SU-DHL-6 (cell line): ENCODE data around the gene PBRM1.

Source experiments
- H2AFZ ChIP-seq: fragments of 200-600 bp; sonication (generic); 2 replicates; pipeline ENCODE4 v1.6.1; 2014; ENCODE audit warnings: low read depth, mild to moderate bottlenecking, moderate library complexity, mixed read lengths, antibody characterized with exemption, low read length; ENCODE audit not compliant: severe bottlenecking
- H3F3A ChIP-seq: fragments of 200-600 bp; shearing (Covaris generic); 2 replicates; pipeline ENCODE4 v1.6.0; 2016; ENCODE audit warnings: antibody characterized with exemption, mild to moderate bottlenecking; ENCODE audit not compliant: insufficient read depth
- H3K27ac ChIP-seq: fragments of 200-600 bp; sonication (generic); 2 replicates; pipeline ENCODE4 v1.5.1; 2016; ENCODE audit warnings: low read depth, mild to moderate bottlenecking, low read length, moderate library complexity, mixed read lengths
- H3K27me3 ChIP-seq: fragments of 200-600 bp; sonication (generic), shearing (Covaris generic); 2 replicates; pipeline ENCODE4 v1.6.0; 2014; ENCODE audit warnings: mild to moderate bottlenecking, low read length
- H3K36me3 ChIP-seq: fragments of 200-600 bp; sonication (generic); 2 replicates; pipeline ENCODE4 v1.6.1; 2014; ENCODE audit warnings: mild to moderate bottlenecking, low read length, mixed read lengths
- H3K4me2 ChIP-seq: fragments of 300-600, 200-600 bp; shearing (Covaris generic), sonication (generic); 2 replicates; pipeline ENCODE4 v1.6.0; 2014; ENCODE audit warnings: low read length, low read depth, mild to moderate bottlenecking; ENCODE audit not compliant: poor library complexity, severe bottlenecking
- H3K4me3 ChIP-seq: fragments of 200-600 bp; sonication (generic); 2 replicates; pipeline ENCODE4 v1.5.1; 2014; ENCODE audit warnings: antibody characterized with exemption, low read length, mild to moderate bottlenecking, mixed read lengths; ENCODE audit not compliant: insufficient read depth, poor library complexity, severe bottlenecking
- H3K79me2 ChIP-seq: fragments of 200-600 bp; sonication (generic); 2 replicates; pipeline ENCODE4 v1.6.1; 2014; ENCODE audit warnings: mild to moderate bottlenecking, low read length, moderate library complexity; ENCODE audit not compliant: insufficient read depth
- H3K9ac ChIP-seq: fragments of 200-600 bp; sonication (generic); 2 replicates; pipeline ENCODE4 v1.7.0; 2014; ENCODE audit warnings: mild to moderate bottlenecking, low read length
- H3K9me2 ChIP-seq: fragments of 200-600 bp; sonication (generic); replicated peaks from 2 replicates; pipeline ENCODE4 v1.6.1; 2014; ENCODE audit warnings: low read length; ENCODE audit not compliant: insufficient read depth
- H3K9me3 ChIP-seq: fragments of 200-600 bp; sonication (generic); 2 replicates; pipeline ENCODE4 v1.6.1; 2014; ENCODE audit warnings: low read length, mixed read lengths; ENCODE audit not compliant: insufficient read depth
- H4K20me1 ChIP-seq: fragments of 200-600 bp; sonication (generic); 2 replicates; pipeline ENCODE4 v1.6.1; 2014; ENCODE audit warnings: low read depth, mild to moderate bottlenecking, antibody characterized with exemption, low read length, moderate library complexity, mixed read lengths
- EZH2phosphoT487 ChIP-seq: fragments of 200-600 bp; sonication (generic), shearing (Covaris generic); conservative IDR thresholded peaks from 2 replicates; pipeline ENCODE4 v1.6.1; 2018; ENCODE audit warnings: mild to moderate bottlenecking, antibody characterized with exemption, low read length, moderate library complexity, mixed read lengths
- TF ChIP-seq, protein P1 (sequence below): fragments of 200-600 bp; sonication (generic); IDR thresholded peaks from one replicate; pipeline ENCODE4 v1.5.1; 2017; ENCODE audit warnings: antibody characterized with exemption, mild to moderate bottlenecking, low read length, moderate library complexity; ENCODE audit not compliant: insufficient read depth, poor library complexity, severe bottlenecking

PBRM1 gene

DNA sequence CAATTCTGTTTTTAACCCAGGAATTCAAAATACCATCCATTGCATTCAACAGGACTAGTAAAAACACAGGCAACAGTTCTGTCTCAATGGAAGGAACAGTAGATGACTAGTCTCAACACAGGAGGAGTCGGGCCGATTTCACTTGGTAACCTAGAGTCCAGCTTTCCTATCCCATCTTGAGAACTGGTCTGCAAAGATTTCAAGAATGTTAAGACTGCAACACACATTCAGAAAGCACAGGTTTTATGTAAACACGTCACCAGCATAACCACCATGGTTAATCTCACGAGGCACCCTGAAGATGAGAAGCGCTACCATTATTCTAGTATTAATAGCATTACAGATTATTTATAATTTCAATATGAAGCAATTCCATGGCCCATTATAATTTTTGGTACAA, 127.3 kb downstream of the PBRM1 start:
- TF ChIP-seq EZH2phosphoT487, result no peak
- TF ChIP-seq, protein P1, sequence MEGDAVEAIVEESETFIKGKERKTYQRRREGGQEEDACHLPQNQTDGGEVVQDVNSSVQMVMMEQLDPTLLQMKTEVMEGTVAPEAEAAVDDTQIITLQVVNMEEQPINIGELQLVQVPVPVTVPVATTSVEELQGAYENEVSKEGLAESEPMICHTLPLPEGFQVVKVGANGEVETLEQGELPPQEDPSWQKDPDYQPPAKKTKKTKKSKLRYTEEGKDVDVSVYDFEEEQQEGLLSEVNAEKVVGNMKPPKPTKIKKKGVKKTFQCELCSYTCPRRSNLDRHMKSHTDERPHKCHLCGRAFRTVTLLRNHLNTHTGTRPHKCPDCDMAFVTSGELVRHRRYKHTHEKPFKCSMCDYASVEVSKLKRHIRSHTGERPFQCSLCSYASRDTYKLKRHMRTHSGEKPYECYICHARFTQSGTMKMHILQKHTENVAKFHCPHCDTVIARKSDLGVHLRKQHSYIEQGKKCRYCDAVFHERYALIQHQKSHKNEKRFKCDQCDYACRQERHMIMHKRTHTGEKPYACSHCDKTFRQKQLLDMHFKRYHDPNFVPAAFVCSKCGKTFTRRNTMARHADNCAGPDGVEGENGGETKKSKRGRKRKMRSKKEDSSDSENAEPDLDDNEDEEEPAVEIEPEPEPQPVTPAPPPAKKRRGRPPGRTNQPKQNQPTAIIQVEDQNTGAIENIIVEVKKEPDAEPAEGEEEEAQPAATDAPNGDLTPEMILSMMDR, result no peak
- Histone ChIP-seq H3K9ac (no peak overlapping the region), H3K4me2 (no peak overlapping the region), H3K79me2 (no peaks in the 10 kb centered on the region), H4K20me1 (no peaks in the 10 kb centered on the region), H3K4me3 (no peak overlapping the region), H3K36me3 (peaks cover 24% of the 10 kb centered on the region; the same call in 1 of the 2 replicates), H2AFZ (no peak overlapping the region), H3K27ac (no peak overlapping the region), H3K27me3 (no peaks in the 10 kb centered on the region), H3K9me3 (no peaks in the 10 kb centered on the region), H3K9me2 (no peaks in the 10 kb centered on the region), H3F3A (0 out of 2 replicates have a peak, but pooled peaks cover 2% of the 10 kb centered on the region)

DNA sequence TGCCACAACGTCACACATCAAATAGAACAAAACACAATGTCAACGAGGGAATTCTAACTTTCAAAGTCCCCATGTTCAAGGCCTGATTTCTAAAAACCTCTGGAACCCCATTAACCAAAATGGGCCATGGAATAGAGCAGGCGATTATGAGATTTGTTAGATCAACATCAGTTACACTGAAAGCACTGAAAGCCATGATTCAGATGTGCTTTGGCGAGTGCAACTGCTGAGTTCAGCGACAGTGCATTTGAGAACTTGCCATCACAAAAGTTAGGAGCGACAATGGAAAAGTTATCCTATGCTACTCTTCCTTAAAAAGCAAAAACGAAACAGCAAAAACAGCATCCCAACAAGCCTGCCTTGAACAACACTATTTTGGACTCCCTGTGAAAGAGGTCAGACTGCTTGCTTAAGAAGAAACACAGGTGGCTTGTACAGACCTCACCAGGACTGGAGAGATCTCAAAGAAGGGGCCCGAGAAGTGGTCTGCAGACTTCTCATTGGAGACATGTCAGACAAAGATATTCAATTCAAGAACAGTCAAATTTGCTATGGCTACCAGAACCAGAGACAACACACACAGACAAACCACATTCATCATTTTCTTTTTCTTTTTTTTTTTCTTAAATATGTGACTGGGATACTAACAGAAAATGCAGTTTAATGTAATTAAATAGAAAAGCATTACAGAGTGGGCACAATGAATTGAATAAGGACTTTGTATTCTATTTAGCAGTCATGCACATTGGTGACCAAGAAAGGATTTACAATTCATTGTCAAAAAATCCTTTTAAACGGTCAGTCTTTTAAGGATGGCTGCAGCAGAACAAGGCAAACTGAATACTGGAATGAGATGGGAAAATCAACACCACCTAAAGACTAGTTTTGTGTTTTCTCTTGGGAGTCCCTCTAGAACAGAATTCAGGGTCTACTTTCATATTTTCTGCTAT, 128.4 kb downstream of the PBRM1 start:
- Histone ChIP-seq H3K9me3 (no peaks in the 10 kb centered on the region), H3K27ac (no peak overlapping the region), H3F3A (0 out of 2 replicates have a peak, but pooled peaks cover 2% of the 10 kb centered on the region), H3K9ac (no peak overlapping the region), H3K79me2 (no peaks in the 10 kb centered on the region), H3K27me3 (no peaks in the 10 kb centered on the region), H2AFZ (no peak overlapping the region), H4K20me1 (no peaks in the 10 kb centered on the region), H3K4me2 (no peak overlapping the region), H3K4me3 (no peak overlapping the region), H3K9me2 (no peaks in the 10 kb centered on the region), H3K36me3 (peaks cover 26% of the 10 kb centered on the region; the same call in 1 of the 2 replicates)
- TF ChIP-seq, protein P1, result no peak
- TF ChIP-seq EZH2phosphoT487, result no peak

DNA sequence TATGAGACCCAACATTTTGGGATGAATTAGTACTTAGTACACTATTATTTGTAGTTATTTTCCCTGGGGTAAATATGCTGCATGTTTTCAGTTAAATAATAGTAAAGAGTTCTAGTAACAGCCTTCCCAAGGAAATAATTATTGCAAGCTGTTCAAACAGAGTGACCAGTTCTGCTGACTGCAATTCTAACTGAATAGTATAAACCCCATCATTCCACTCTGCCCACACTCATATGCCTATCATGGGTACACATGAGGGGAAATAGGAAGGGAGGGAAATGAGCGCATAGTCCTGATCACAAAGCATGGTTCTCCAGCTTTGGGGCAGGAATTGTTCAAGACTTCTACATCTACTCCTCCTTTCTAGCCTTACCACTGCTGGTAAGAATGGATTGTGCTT, 130.7 kb downstream of the PBRM1 start:
- Histone ChIP-seq H3K27ac (no peak overlapping the region), H3K79me2 (no peaks in the 10 kb centered on the region), H3K9me3 (no peaks in the 10 kb centered on the region), H3K27me3 (no peaks in the 10 kb centered on the region), H3K4me2 (no peak overlapping the region), H3K4me3 (no peak overlapping the region), H2AFZ (no peak overlapping the region), H4K20me1 (no peaks in the 10 kb centered on the region), H3F3A (0 out of 2 replicates have a peak, but pooled peaks cover 7% of the 10 kb centered on the region), H3K9ac (no peak overlapping the region), H3K9me2 (no peaks in the 10 kb centered on the region), H3K36me3 (peaks cover 14% of the 10 kb centered on the region; the same call in 1 of the 2 replicates)
- no peak for TF ChIP-seq EZH2phosphoT487
